ENCODE results near the gene SYT1. TPM values are rescaled to one million over a fixed set of nuclear protein-coding genes. Genes with fewer than 3 reads are reported as not detected.

Gene SYT1
- total RNA-seq, 1 donor from 2014 or later, result 35.5 TPM

DNA sequence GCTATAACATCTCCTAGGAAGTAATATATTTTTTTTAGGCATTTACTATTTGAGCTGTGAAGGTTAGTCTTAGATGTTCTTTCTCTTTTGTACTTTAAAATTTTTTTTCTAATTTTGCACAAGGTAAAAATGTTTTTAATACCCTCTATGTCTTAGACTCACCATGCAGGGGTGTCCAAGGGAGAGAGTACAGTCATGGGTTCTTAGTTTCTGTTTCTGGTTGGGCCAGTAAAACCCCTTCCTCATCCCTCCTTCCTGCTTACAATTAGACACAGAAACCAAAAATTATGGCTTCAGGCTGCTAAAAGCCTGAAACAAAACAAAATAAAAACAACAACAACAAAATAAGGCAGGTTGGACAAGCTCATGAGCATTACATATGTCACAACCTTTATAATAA lies 193.0 kb downstream of the SYT1 start:
- Mint-ChIP-seq H3K4me3 (no peak overlapping the region), H3K36me3 (no peaks in the 10 kb centered on the region), H3K27ac (no peak overlapping the region), H3K27me3 (no peaks in the 10 kb centered on the region), H3K9me3 (no peaks in the 10 kb centered on the region), H3K4me1 (ENCODE audit: unreplicated experiment) (peaks cover 8% of the 10 kb centered on the region)
- DNase-seq (ENCODE audit: extremely low spot score, unreplicated experiment), result no peak
- TF ChIP-seq, protein P1, sequence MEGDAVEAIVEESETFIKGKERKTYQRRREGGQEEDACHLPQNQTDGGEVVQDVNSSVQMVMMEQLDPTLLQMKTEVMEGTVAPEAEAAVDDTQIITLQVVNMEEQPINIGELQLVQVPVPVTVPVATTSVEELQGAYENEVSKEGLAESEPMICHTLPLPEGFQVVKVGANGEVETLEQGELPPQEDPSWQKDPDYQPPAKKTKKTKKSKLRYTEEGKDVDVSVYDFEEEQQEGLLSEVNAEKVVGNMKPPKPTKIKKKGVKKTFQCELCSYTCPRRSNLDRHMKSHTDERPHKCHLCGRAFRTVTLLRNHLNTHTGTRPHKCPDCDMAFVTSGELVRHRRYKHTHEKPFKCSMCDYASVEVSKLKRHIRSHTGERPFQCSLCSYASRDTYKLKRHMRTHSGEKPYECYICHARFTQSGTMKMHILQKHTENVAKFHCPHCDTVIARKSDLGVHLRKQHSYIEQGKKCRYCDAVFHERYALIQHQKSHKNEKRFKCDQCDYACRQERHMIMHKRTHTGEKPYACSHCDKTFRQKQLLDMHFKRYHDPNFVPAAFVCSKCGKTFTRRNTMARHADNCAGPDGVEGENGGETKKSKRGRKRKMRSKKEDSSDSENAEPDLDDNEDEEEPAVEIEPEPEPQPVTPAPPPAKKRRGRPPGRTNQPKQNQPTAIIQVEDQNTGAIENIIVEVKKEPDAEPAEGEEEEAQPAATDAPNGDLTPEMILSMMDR (conservative IDR thresholded peaks at IDR 0.05), result no peak

DNA sequence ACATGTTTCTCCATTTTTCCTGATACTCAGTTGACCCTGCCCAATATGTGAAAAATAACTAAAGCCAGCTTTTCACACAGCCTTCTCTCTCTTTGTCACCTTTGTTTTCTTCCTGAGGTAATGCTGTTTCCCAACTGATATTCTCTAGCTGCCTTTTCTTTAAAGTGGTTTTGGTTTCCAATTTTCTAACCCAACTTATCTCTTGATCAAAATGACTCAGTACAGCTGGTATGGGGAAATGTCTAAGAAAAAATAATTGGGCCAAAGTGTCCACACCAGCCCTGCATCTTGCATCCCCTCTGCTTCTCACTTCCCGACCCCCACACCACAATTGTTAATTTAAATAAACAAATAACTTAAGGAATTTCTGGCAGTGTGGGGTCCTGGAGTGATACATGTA lies 193.8 kb downstream of the SYT1 start:
- H3K36me3 Mint-ChIP-seq, result no peaks in the 10 kb centered on the region
- TF ChIP-seq, protein P1 (conservative IDR thresholded peaks at IDR 0.05), result no peak
- H3K4me1 Mint-ChIP-seq (ENCODE audit: unreplicated experiment), result peaks cover 8% of the 10 kb centered on the region
- no peaks in the 10 kb centered on the region for H3K9me3 Mint-ChIP-seq
- no peaks in the 10 kb centered on the region for H3K27me3 Mint-ChIP-seq
- no peak overlapping the region for H3K4me3 Mint-ChIP-seq
- no peak for DNase-seq (ENCODE audit: extremely low spot score, unreplicated experiment)
- H3K27ac Mint-ChIP-seq, result peak overlapping the region; percentile 64

DNA sequence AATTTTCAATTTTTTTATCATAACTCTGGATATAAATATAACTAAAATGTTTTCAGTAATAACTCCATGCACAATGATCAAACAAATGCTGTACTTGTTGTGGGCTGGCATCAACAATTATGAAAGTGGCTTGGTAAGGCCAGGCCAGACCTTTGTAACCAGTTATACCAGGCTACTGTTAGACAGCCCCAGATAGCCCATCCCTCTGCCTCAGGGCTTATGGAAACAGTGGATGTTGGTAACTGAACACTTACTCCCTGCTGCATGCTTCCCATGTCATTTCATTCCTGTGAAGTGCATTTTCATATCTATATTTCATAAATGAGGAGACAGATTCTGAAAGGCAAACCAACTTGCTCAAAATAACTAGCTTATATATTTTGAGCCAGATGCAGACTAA lies 195.0 kb downstream of the SYT1 start:
- Mint-ChIP-seq H3K4me1 (ENCODE audit: unreplicated experiment) (peaks cover 8% of the 10 kb centered on the region), H3K4me3 (no peak overlapping the region), H3K27me3 (no peaks in the 10 kb centered on the region), H3K36me3 (no peaks in the 10 kb centered on the region), H3K9me3 (no peaks in the 10 kb centered on the region), H3K27ac (no peak overlapping the region)
- TF ChIP-seq, protein P1 (conservative IDR thresholded peaks at IDR 0.05), result no peak
- DNase-seq (ENCODE audit: extremely low spot score, unreplicated experiment), result no peak

DNA sequence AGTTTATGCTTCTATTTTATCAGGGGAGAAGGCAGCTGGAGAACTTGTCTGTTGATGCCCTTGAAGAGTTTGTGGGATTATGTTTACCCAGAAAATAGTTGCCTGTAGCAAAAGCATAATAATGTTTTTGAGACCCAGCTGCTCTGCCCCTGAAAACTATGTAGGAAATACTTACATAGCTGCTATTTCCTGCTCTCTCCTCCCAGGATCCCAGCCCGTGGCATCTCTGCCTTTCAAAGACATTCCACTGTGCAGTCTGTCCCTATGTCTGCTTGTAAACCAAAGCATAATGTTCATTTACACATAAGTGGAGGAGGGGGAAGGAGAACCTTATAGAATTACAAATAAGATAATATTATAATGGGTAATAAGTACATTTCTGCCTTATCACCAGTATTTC lies 198.7 kb downstream of the SYT1 start:
- Mint-ChIP-seq H3K36me3 (no peaks in the 10 kb centered on the region), H3K4me3 (no peak overlapping the region), H3K9me3 (no peaks in the 10 kb centered on the region), H3K4me1 (ENCODE audit: unreplicated experiment) (peaks cover 7% of the 10 kb centered on the region), H3K27ac (no peak overlapping the region), H3K27me3 (no peaks in the 10 kb centered on the region)
- TF ChIP-seq, protein P1 (conservative IDR thresholded peaks at IDR 0.05), result no peak
- no peak for DNase-seq (ENCODE audit: extremely low spot score, unreplicated experiment)

DNA sequence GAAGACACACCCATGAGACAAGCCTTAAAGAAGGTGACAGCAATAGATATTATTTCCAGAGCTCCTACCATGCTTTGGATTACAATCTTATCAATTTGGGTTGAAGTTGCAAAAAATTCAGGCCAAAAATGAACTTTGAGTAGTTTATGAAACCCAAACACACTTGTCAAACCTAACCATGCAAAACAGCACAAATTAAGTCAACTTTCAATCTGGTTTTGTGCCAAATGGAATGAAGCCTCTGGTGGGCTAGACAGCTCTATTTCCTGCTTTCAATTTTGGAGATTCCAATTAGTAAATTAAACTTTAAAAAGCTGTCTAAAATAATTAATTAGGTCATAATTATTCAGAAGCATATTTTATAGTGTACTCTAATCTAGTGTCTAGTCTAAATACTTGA lies 203.4 kb downstream of the SYT1 start:
- H3K9me3 Mint-ChIP-seq, result no peaks in the 10 kb centered on the region
- TF ChIP-seq, protein P1 (conservative IDR thresholded peaks at IDR 0.05), result no peak
- no peaks in the 10 kb centered on the region for H3K4me1 Mint-ChIP-seq (ENCODE audit: unreplicated experiment)
- H3K36me3 Mint-ChIP-seq, result no peaks in the 10 kb centered on the region
- H3K4me3 Mint-ChIP-seq, result no peak overlapping the region
- H3K27me3 Mint-ChIP-seq, result no peaks in the 10 kb centered on the region
- no peak overlapping the region for H3K27ac Mint-ChIP-seq
- DNase-seq (ENCODE audit: extremely low spot score, unreplicated experiment), result no peak

DNA sequence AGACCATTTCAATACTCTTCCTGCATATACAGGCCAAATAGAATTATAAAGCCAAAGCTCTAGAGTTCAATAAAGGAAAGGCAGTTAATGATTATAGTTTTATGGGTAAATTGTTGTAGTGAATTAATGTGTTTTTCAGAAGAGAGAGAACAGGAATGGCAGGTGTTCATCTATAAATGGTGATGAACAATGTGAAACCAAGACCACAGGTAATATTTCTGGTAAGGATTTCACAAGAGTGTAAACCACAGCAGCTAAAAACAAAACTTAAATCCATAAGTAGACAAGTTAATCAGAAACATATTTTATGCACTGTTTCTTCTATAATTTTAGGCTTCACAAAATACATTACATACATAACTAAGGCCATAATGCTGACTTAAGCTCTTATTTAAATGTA lies 204.4 kb downstream of the SYT1 start:
- no peaks in the 10 kb centered on the region for H3K36me3 Mint-ChIP-seq
- no peaks in the 10 kb centered on the region for H3K9me3 Mint-ChIP-seq
- H3K4me3 Mint-ChIP-seq, result no peak overlapping the region
- no peaks in the 10 kb centered on the region for H3K27me3 Mint-ChIP-seq
- no peak for DNase-seq (ENCODE audit: extremely low spot score, unreplicated experiment)
- TF ChIP-seq, protein P1 (conservative IDR thresholded peaks at IDR 0.05), result no peak
- H3K4me1 Mint-ChIP-seq (ENCODE audit: unreplicated experiment), result no peaks in the 10 kb centered on the region
- no peak overlapping the region for H3K27ac Mint-ChIP-seq

Data from type B pancreatic cell (in vitro differentiated cells).